ENCODE measurements around the gene C1orf94.
"Not testable (repeated sequence)": the region's sequence is repeated elsewhere in the genome, so short reads cannot be mapped to it uniquely, and the experiment has no call there.

Gene C1orf94

GRCh38 chr1:34164771-34165391 lies 11.8 kb upstream of the C1orf94 start, which contains the start of gene CSMD2:
Gene CSMD2 (minus strand): TSS chr1:34165230. CDS start chr1:34165097, 133 bp downstream.
- peak; percentile 59 for DNase-seq (ENCODE audit: low spot score)

GRCh38 chr1:34165422-34165921 lies 11.2 kb upstream of the C1orf94 start:
- DNase-seq (ENCODE audit: low spot score): no peak

GRCh38 chr1:34166191-34166624 lies 10.5 kb upstream of the C1orf94 start:
- no peak for DNase-seq (ENCODE audit: low spot score)

- peak; percentile 23 for DNase-seq (ENCODE audit: low spot score)
These were observed 9.9 kb upstream of the C1orf94 start for GRCh38 chr1:34166625-34167361.

- DNase-seq (ENCODE audit: low spot score): no peak
These were observed 9.3 kb upstream of the C1orf94 start for GRCh38 chr1:34167389-34167788.

GRCh38 chr1:34175744-34176143 lies 963 bp upstream of the C1orf94 start:
- DNase-seq (ENCODE audit: low spot score): no peak

GRCh38 chr1:34178072-34178471 lies 1.4 kb downstream of the C1orf94 start:
- DNase-seq (ENCODE audit: low spot score): peak; percentile 17

GRCh38 chr1:34183381-34183780 lies 6.7 kb downstream of the C1orf94 start:
- DNase-seq (ENCODE audit: low spot score): not testable (repeated sequence)

GRCh38 chr1:34186741-34187494 lies 10.2 kb downstream of the C1orf94 start:
- DNase-seq (ENCODE audit: low spot score): no peak

- no peak for DNase-seq (ENCODE audit: low spot score)
These were observed 11.7 kb downstream of the C1orf94 start for GRCh38 chr1:34188418-34188817.

GRCh38 chr1:34188985-34189384 lies 12.3 kb downstream of the C1orf94 start:
- DNase-seq (ENCODE audit: low spot score): no peak

- DNase-seq (ENCODE audit: low spot score): no peak
These were observed 14.0 kb downstream of the C1orf94 start for GRCh38 chr1:34190692-34191091.

GRCh38 chr1:34192621-34193020 lies 15.9 kb downstream of the C1orf94 start:
- DNase-seq (ENCODE audit: low spot score): no peak

- DNase-seq (ENCODE audit: low spot score): peak; percentile 63
These were observed 23.2 kb downstream of the C1orf94 start for GRCh38 chr1:34199927-34200326.

GRCh38 chr1:34212673-34213072 lies 36.0 kb downstream of the C1orf94 start:
- DNase-seq (ENCODE audit: low spot score): no peak

GRCh38 chr1:34213956-34214355 lies 37.2 kb downstream of the C1orf94 start:
- no peak for DNase-seq (ENCODE audit: low spot score)

- DNase-seq (ENCODE audit: low spot score): no peak
These were observed 54.7 kb downstream of the C1orf94 start for GRCh38 chr1:34231441-34231840.

GRCh38 chr1:34235594-34235993 lies 58.9 kb downstream of the C1orf94 start:
- DNase-seq (ENCODE audit: low spot score): no peak

- DNase-seq (ENCODE audit: low spot score): no peak
These were observed 59.4 kb downstream of the C1orf94 start for GRCh38 chr1:34236089-34236488.

GRCh38 chr1:34237151-34237815 lies 60.6 kb downstream of the C1orf94 start:
- DNase-seq (ENCODE audit: low spot score): no peak

- no peak for DNase-seq (ENCODE audit: low spot score)
These were observed 69.3 kb downstream of the C1orf94 start for GRCh38 chr1:34245967-34246366.

- no peak for DNase-seq (ENCODE audit: low spot score)
These were observed 73.6 kb downstream of the C1orf94 start for GRCh38 chr1:34250342-34250741.
